ENCODE measurements around the gene HOXC12. TPM values are rescaled to one million over a fixed set of nuclear protein-coding genes. Genes with fewer than 3 reads are reported as not detected.

HOXC12 gene
- total RNA-seq, 2 experiments from 2014 or later, result not detected

- ChIA-PET POLR2A (no interaction called here), CTCF (ENCODE audit: unreplicated experiment) (no interaction called here)
- DNase-seq (ENCODE audit: low spot score), result no peak
- TF ChIP-seq EZH2phosphoT487 (IDR thresholded peaks at IDR 0.05; ENCODE audit: borderline replicate concordance, low read depth, low read length) (peak; percentile 75; the same call in 1 of the 2 replicates), CTCF (conservative IDR thresholded peaks at IDR 0.05; ENCODE audit: low read length) (no peak)
- no peaks in the 10 kb centered on the region for H3K36me3 ChIP-seq (ENCODE audit: insufficient read depth, low read length)
- H3K4me3 ChIP-seq (ENCODE audit: low read depth, low read length, poor library complexity, severe bottlenecking), result no peak overlapping the region
- H3K4me1 ChIP-seq (ENCODE audit: insufficient read depth, low read length, poor library complexity, severe bottlenecking), result peaks cover 2% of the 10 kb centered on the region
- no peak overlapping the region for H3K4me2 ChIP-seq (ENCODE audit: low read length)
- H3K9me3 ChIP-seq (ENCODE audit: low read length), result no peaks in the 10 kb centered on the region
- H2AFZ ChIP-seq (ENCODE audit: low read length), result no peak overlapping the region
- BruUV-seq (replicated peaks), result no TSS peak
- no peaks in the 10 kb centered on the region; the same call in 1 of the 2 replicates for H4K20me1 ChIP-seq (ENCODE audit: insufficient read depth, low read length)
- no peaks in the 10 kb centered on the region for H3K9me2 ChIP-seq (ENCODE audit: insufficient read depth, low read length)
- H3K27ac ChIP-seq (ENCODE audit: low read depth, low read length, poor library complexity, severe bottlenecking), result no peak overlapping the region
- no peaks in the 10 kb centered on the region for H3K79me2 ChIP-seq (ENCODE audit: insufficient read depth, low read depth, low read length)
- intact Hi-C loops (cut with micrococcal nuclease; ENCODE audit: unreplicated experiment), result no loop called here
Measured at GRCh38 chr12:53951577-53952334, 2.9 kb upstream of the HOXC12 start.

- POLR2A ChIA-PET, result no interaction called here
- Histone ChIP-seq H2AFZ (ENCODE audit: low read length) (no peak overlapping the region), H4K20me1 (ENCODE audit: insufficient read depth, low read length) (no peaks in the 10 kb centered on the region; the same call in 1 of the 2 replicates), H3K4me2 (ENCODE audit: low read length) (no peak overlapping the region), H3K27ac (ENCODE audit: low read depth, low read length, poor library complexity, severe bottlenecking) (no peak overlapping the region), H3K4me3 (ENCODE audit: low read depth, low read length, poor library complexity, severe bottlenecking) (no peak overlapping the region), H3K4me1 (ENCODE audit: insufficient read depth, low read length, poor library complexity, severe bottlenecking) (peaks cover 6% of the 10 kb centered on the region), H3K79me2 (ENCODE audit: insufficient read depth, low read depth, low read length) (no peaks in the 10 kb centered on the region), H3K9me3 (ENCODE audit: low read length) (no peaks in the 10 kb centered on the region), H3K36me3 (ENCODE audit: insufficient read depth, low read length) (no peaks in the 10 kb centered on the region), H3K9me2 (ENCODE audit: insufficient read depth, low read length) (no peaks in the 10 kb centered on the region)
- DNase-seq (ENCODE audit: low spot score), result no peak
- TF ChIP-seq EZH2phosphoT487 (IDR thresholded peaks at IDR 0.05; ENCODE audit: borderline replicate concordance, low read depth, low read length) (no peak), CTCF (conservative IDR thresholded peaks at IDR 0.05; ENCODE audit: low read length) (no peak)
- no TSS peak for BruUV-seq (replicated peaks)
- intact Hi-C loops (cut with micrococcal nuclease; ENCODE audit: unreplicated experiment), result no loop called here
- CTCF ChIA-PET (ENCODE audit: unreplicated experiment), result no interaction called here
Measured at GRCh38 chr12:53952335-53952694, 2.4 kb upstream of the HOXC12 start.

Measured in OCI-LY7 (cell line).